K562 (cell line): ENCODE measurements around the gene DCP2. TPM values are rescaled to one million over a fixed set of nuclear protein-coding genes. Genes with fewer than 3 reads are reported as not detected.
A peak's percentile ranks its signal among the peaks of the same experiment; 100 is the strongest.

Experiments
- ATF3 ChIP-seq, 2 experiments: fragments of 450-650 bp in 1 of 2; sonication (generic) in 1 of 2; formaldehyde crosslinking in 1 of 2; IDR thresholded peaks in 1 of 2; conservative IDR thresholded peaks in 1 of 2; 2 replicates each; pipeline versions ENCODE4 v1.6.1 to v1.8.1; 2016 to 2023; ENCODE audit warnings: mild to moderate bottlenecking in 2 of 2, moderate library complexity in 2 of 2, inconsistent platforms in 1 of 2, missing genetic modification reagents in 1 of 2
- BHLHE40 ChIP-seq: IDR thresholded peaks from 2 replicates; pipeline ENCODE4 v1.6.1; 2011; ENCODE audit warnings: low read length, improper control_type of control experiment
- CBFA2T3 ChIP-seq: fragments of 450-650 bp; IDR thresholded peaks from 2 replicates; pipeline ENCODE4 v1.6.1; 2017
- CREB1 ChIP-seq, 2 experiments: sonication (generic) in 1 of 2; formaldehyde crosslinking in 1 of 2; IDR thresholded peaks; 2 replicates each; pipeline versions ENCODE4 v1.6.1 to v1.8.0; 2012 to 2022; ENCODE audit warnings: inconsistent platforms in 1 of 2, mild to moderate bottlenecking in 1 of 2, missing genetic modification reagents in 1 of 2, moderate library complexity in 1 of 2
- DMBX1 ChIP-seq: fragments of 250-450 bp; sonication (Bioruptor Pico); IDR thresholded peaks from 2 replicates; pipeline ENCODE4 v1.8.0; 2022; ENCODE audit warnings: inconsistent platforms, mild to moderate bottlenecking, moderate library complexity, borderline replicate concordance
- MAFF ChIP-seq: IDR thresholded peaks from 2 replicates; pipeline ENCODE4 v1.6.1; 2012; ENCODE audit warnings: low read length, improper control_type of control experiment
- MYBL2 ChIP-seq, 2 experiments: fragments of 450-650 bp in 1 of 2; sonication (generic) in 1 of 2; formaldehyde crosslinking in 1 of 2; IDR thresholded peaks; 2 replicates each; pipeline versions ENCODE4 v1.6.1 to v1.8.1; 2017 to 2022; ENCODE audit warnings: borderline replicate concordance in 1 of 2, inconsistent platforms in 1 of 2, low read depth in 1 of 2, mild to moderate bottlenecking in 1 of 2, missing genetic modification reagents in 1 of 2, moderate library complexity in 1 of 2
- NFATC3 ChIP-seq: fragments of 450-650 bp; IDR thresholded peaks from 2 replicates; pipeline ENCODE4 v1.6.1; 2017; ENCODE audit warnings: mild to moderate bottlenecking
- PYGO2 ChIP-seq: fragments of 450-650 bp; IDR thresholded peaks from 2 replicates; pipeline ENCODE4 v1.6.1; 2016; ENCODE audit warnings: mild to moderate bottlenecking, missing genetic modification characterization, moderate library complexity, missing compliant biosample characterization
- RB1 ChIP-seq: fragments of 450-650 bp; IDR thresholded peaks from 2 replicates; pipeline ENCODE4 v1.6.1; 2017; ENCODE audit warnings: low read depth, mild to moderate bottlenecking
- SIN3A ChIP-seq, 2 experiments: fragments of 150-350 bp in 1 of 2; IDR thresholded peaks; 2 replicates each; pipeline ENCODE4 v1.6.1; 2011 to 2016; ENCODE audit warnings: borderline replicate concordance in 2 of 2, low read depth in 2 of 2, low read length in 2 of 2, mild to moderate bottlenecking in 2 of 2, moderate library complexity in 2 of 2; ENCODE audit not compliant: control insufficient read depth in 1 of 2
- TSHZ1 ChIP-seq: fragments of 250-450 bp; sonication (Bioruptor Pico); IDR thresholded peaks from 2 replicates; pipeline ENCODE4 v1.4.0; 2020; ENCODE audit warnings: mild to moderate bottlenecking, moderate library complexity
- ZC3H4 ChIP-seq: sonication (generic); formaldehyde crosslinking; IDR thresholded peaks from 2 replicates; pipeline ENCODE4 v1.9.0; 2021; ENCODE audit warnings: missing genetic modification reagents, borderline replicate concordance
- ZEB2 ChIP-seq: fragments of 450-650 bp; IDR thresholded peaks from 2 replicates; pipeline ENCODE4 v1.6.1; 2016
- ZNF239 ChIP-seq: fragments of 250-450 bp; sonication (Bioruptor Pico); IDR thresholded peaks from 2 replicates; pipeline ENCODE4 v1.4.0; 2020; ENCODE audit warnings: mild to moderate bottlenecking
- ZNF316 ChIP-seq: fragments of 450-650 bp; IDR thresholded peaks from 2 replicates; pipeline ENCODE4 v1.6.1; 2016
- ZNF584 ChIP-seq: fragments of 200-800 bp; sonication (Bioruptor generic); IDR thresholded peaks from 2 replicates; pipeline ENCODE4 v1.6.1; 2016; ENCODE audit warnings: low read depth, mild to moderate bottlenecking, missing genetic modification characterization, missing compliant biosample characterization
- ZNF766 ChIP-seq: fragments of 200-800 bp; sonication (Bioruptor generic); conservative IDR thresholded peaks from 2 replicates; pipeline ENCODE4 v1.6.1; 2016; ENCODE audit warnings: missing genetic modification characterization, missing compliant biosample characterization
- ZSCAN29 ChIP-seq: fragments of 450-650 bp; IDR thresholded peaks from 2 replicates; pipeline ENCODE4 v1.6.1; 2017
- polyA plus RNA-seq, 8 experiments: library from polyadenylated mRNA; depleted of rRNA in 4 of 8; stranded (reverse) in 5 of 8; unstranded in 3 of 8; fragments of >200 nt; fragmentation: Nextera tagmentation in 2 of 8; fragmentation: Illumina TruSeq in 1 of 8; extraction: Ambion mirVana in 2 of 8; extraction: Trizol in 1 of 8; gene quantifications; 2 replicates each; pipeline versions ENCODE4 v1.2.1 to v1.2.3, GENCODE V29; 2011 to 2014; ENCODE audit warnings: inconsistent platforms in 1 of 8, missing spikeins in 1 of 8
- total RNA-seq, 7 experiments: library from RNA; depleted of rRNA in 6 of 7; stranded (reverse); fragments of >200 nt in 6 of 7; fragmentation: Illumina TruSeq in 2 of 7; extraction: Trizol in 2 of 7; gene quantifications; 2 replicates each; pipeline versions ENCODE4 v1.2.1 to v1.2.3, GENCODE V29; 2011 to 2021; ENCODE audit warnings: low replicate concordance in 1 of 7
- TF ChIP-seq, protein P1 (sequence below): fragments of 150-350 bp; conservative IDR thresholded peaks from 2 replicates; pipeline ENCODE4 v1.6.1; 2014; ENCODE audit warnings: low read length
- TF ChIP-seq, protein P2 (sequence below): fragments of 450-650 bp; IDR thresholded peaks from 2 replicates; pipeline ENCODE4 v1.6.1; 2016; ENCODE audit warnings: missing biosample characterization, missing genetic modification characterization

The DCP2 gene
- total and polyA plus RNA-seq, 9 of the 15 experiments (the other 6 are each of a cell fraction or from before 2014, with no cell fraction given) = 25.9 to 109 (median 46.7) TPM

GRCh38 chr5:112973904-112974303 is 2.7 kb upstream of the DCP2 start (continued):
- TF ChIP-seq, protein P1, sequence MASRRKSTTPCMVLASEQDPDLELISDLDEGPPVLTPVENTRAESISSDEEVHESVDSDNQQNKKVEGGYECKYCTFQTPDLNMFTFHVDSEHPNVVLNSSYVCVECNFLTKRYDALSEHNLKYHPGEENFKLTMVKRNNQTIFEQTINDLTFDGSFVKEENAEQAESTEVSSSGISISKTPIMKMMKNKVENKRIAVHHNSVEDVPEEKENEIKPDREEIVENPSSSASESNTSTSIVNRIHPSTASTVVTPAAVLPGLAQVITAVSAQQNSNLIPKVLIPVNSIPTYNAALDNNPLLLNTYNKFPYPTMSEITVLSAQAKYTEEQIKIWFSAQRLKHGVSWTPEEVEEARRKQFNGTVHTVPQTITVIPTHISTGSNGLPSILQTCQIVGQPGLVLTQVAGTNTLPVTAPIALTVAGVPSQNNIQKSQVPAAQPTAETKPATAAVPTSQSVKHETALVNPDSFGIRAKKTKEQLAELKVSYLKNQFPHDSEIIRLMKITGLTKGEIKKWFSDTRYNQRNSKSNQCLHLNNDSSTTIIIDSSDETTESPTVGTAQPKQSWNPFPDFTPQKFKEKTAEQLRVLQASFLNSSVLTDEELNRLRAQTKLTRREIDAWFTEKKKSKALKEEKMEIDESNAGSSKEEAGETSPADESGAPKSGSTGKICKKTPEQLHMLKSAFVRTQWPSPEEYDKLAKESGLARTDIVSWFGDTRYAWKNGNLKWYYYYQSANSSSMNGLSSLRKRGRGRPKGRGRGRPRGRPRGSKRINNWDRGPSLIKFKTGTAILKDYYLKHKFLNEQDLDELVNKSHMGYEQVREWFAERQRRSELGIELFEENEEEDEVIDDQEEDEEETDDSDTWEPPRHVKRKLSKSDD = no peak
- peak; percentile 25; the same call in 1 of the 2 replicates for TF ChIP-seq BHLHE40
- no peak for TF ChIP-seq CREB1 (IDR thresholded peaks at IDR 0.05)
- TF ChIP-seq CREB1 (CRISPR knock-in tag; IDR thresholded peaks at IDR 0.05) = no peak
- no peak for TF ChIP-seq ZNF239
- TF ChIP-seq NFATC3 = no peak
- TF ChIP-seq ZNF584 (CRISPR knock-in tag) = no peak
- 0 out of 2 replicates have a peak, but pooled peaks have one; percentile 58 for TF ChIP-seq DMBX1 (CRISPR knock-in tag)
- TF ChIP-seq CBFA2T3 = peak; percentile 86
- TF ChIP-seq MAFF = peak; percentile 40; the same call in 1 of the 2 replicates
- TF ChIP-seq MYBL2 (IDR thresholded peaks at IDR 0.05; ENCODE audit: low read depth) = no peak
- TF ChIP-seq MYBL2 (CRISPR knock-in tag; IDR thresholded peaks at IDR 0.05; ENCODE audit: borderline replicate concordance) = no peak
- TF ChIP-seq ZNF766 = 0 out of 2 replicates have a peak, but pooled peaks have one; percentile 42
- TF ChIP-seq ZEB2 = peak; percentile 91
- TF ChIP-seq, protein P2, sequence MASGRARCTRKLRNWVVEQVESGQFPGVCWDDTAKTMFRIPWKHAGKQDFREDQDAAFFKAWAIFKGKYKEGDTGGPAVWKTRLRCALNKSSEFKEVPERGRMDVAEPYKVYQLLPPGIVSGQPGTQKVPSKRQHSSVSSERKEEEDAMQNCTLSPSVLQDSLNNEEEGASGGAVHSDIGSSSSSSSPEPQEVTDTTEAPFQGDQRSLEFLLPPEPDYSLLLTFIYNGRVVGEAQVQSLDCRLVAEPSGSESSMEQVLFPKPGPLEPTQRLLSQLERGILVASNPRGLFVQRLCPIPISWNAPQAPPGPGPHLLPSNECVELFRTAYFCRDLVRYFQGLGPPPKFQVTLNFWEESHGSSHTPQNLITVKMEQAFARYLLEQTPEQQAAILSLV (tag) = no peak
- no peak for TF ChIP-seq ZSCAN29
- TF ChIP-seq ZC3H4 = no peak
- TF ChIP-seq TSHZ1 (CRISPR knock-in tag) = no peak
- TF ChIP-seq RB1 = no peak
- no peak for TF ChIP-seq PYGO2 (tag)
- peak; percentile 72 for TF ChIP-seq ZNF316
- no peak for TF ChIP-seq SIN3A (IDR thresholded peaks at IDR 0.05; ENCODE audit: borderline replicate concordance in 2 of 2, control insufficient read depth in 1 of 2, low read depth in 2 of 2, low read length in 2 of 2)
- TF ChIP-seq ATF3 (IDR thresholded peaks at IDR 0.05) = peak; percentile 23; the same call in 1 of the 2 replicates
- TF ChIP-seq ATF3 (CRISPR knock-in tag; conservative IDR thresholded peaks at IDR 0.05) = no peak
